NB4 (cell line): Measurements from ENCODE around the gene TICRR.

ENCODE experiments used
- CTCF ChIP-seq: IDR thresholded peaks from one replicate; pipeline ENCODE4 v1.5.1; 2012; ENCODE audit warnings: low read depth, low read length
- MYC ChIP-seq: IDR thresholded peaks from 2 replicates; pipeline ENCODE4 v1.6.1; 2011; ENCODE audit warnings: low read depth, low read length
- POLR2A ChIP-seq: IDR thresholded peaks from 2 replicates; pipeline ENCODE4 v1.6.1; 2011; ENCODE audit warnings: mild to moderate bottlenecking; ENCODE audit not compliant: insufficient read length; ENCODE audit errors: extremely low read depth

GRCh38 chr15:89668171-89668570 lies 92.9 kb downstream of the TICRR start:
- no peak for TF ChIP-seq CTCF
- TF ChIP-seq POLR2A = no peak
- no peak for TF ChIP-seq MYC
